ENCODE data around the gene JMJD1C.
"Not testable (repeated sequence)": the region's sequence is repeated elsewhere in the genome, so short reads cannot be mapped to it uniquely, and the experiment has no call there.

Gene JMJD1C

GRCh38 chr10:63252095-63252762, 213.5 kb downstream of the JMJD1C start:
- no peak for DNase-seq

- no peak for DNase-seq
These were observed 215.7 kb downstream of the JMJD1C start for GRCh38 chr10:63250032-63250431.

GRCh38 chr10:63247771-63248170, 218.0 kb downstream of the JMJD1C start:
- DNase-seq = no peak

- no peak for DNase-seq
These were observed 219.4 kb downstream of the JMJD1C start for GRCh38 chr10:63246356-63246755.

GRCh38 chr10:63241841-63242281, 223.9 kb downstream of the JMJD1C start:
- DNase-seq = no peak

GRCh38 chr10:63240807-63241206, 225.0 kb downstream of the JMJD1C start:
- DNase-seq = no peak

- DNase-seq = no peak
These were observed 227.3 kb downstream of the JMJD1C start for GRCh38 chr10:63238501-63238900.

GRCh38 chr10:63237396-63237795, 228.4 kb downstream of the JMJD1C start:
- no peak for DNase-seq

GRCh38 chr10:63236113-63236935, 229.5 kb downstream of the JMJD1C start:
- no peak for DNase-seq

GRCh38 chr10:63235136-63235535, 230.6 kb downstream of the JMJD1C start:
- DNase-seq = not testable (repeated sequence)

- no peak for DNase-seq
These were observed 236.6 kb downstream of the JMJD1C start for GRCh38 chr10:63229161-63229560.

- DNase-seq = no peak
These were observed 237.5 kb downstream of the JMJD1C start for GRCh38 chr10:63228237-63228636.

GRCh38 chr10:63227207-63227895, 238.4 kb downstream of the JMJD1C start:
- no peak for DNase-seq

- DNase-seq = no peak
These were observed 241.5 kb downstream of the JMJD1C start for GRCh38 chr10:63224241-63224640.

GRCh38 chr10:63221950-63222349, 243.8 kb downstream of the JMJD1C start:
- no peak for DNase-seq

GRCh38 chr10:63219749-63220148, 246.0 kb downstream of the JMJD1C start:
- DNase-seq = no peak

- peak; percentile 11 for DNase-seq
These were observed 248.6 kb downstream of the JMJD1C start for GRCh38 chr10:63217120-63217605.

GRCh38 chr10:63214571-63214970, 251.2 kb downstream of the JMJD1C start:
- DNase-seq = no peak

GRCh38 chr10:63213489-63213888, 252.3 kb downstream of the JMJD1C start:
- no peak for DNase-seq

- no peak for DNase-seq
These were observed 255.1 kb downstream of the JMJD1C start for GRCh38 chr10:63210611-63211196.

GRCh38 chr10:63209705-63210104, 256.1 kb downstream of the JMJD1C start:
- DNase-seq = no peak

GRCh38 chr10:63208986-63209385, 256.8 kb downstream of the JMJD1C start:
- no peak for DNase-seq
